GM12865 (cell line): ENCODE measurements around the gene NEO1.

Experiments used
- DNase-seq: peaks from one replicate; pipeline ENCODE4 v3.0.0; 2010; ENCODE audit warnings: low read depth
- H3K4me3 ChIP-seq: 2 replicates; pipeline ENCODE4 v1.5.1; 2011; ENCODE audit warnings: mild to moderate bottlenecking, low read depth, low read length, control low read depth
- CTCF ChIP-seq: IDR thresholded peaks from 2 replicates; pipeline ENCODE4 v1.5.1; 2011; ENCODE audit warnings: low read length, control low read depth, low read depth, inconsistent platforms; ENCODE audit not compliant: insufficient read depth; ENCODE audit errors: missing control alignments

The NEO1 gene

GRCh38 chr15:73010154-73011152 lies 41.8 kb upstream of the NEO1 start:
- DNase-seq, result no peak
- no peak overlapping the region for H3K4me3 ChIP-seq
- TF ChIP-seq CTCF, result no peak

GRCh38 chr15:73014904-73015303 lies 37.4 kb upstream of the NEO1 start:
- no peak for TF ChIP-seq CTCF
- H3K4me3 ChIP-seq, result no peak overlapping the region
- DNase-seq, result no peak

GRCh38 chr15:73015493-73015892 lies 36.8 kb upstream of the NEO1 start:
- H3K4me3 ChIP-seq, result no peak overlapping the region
- DNase-seq, result no peak
- TF ChIP-seq CTCF, result no peak

- TF ChIP-seq CTCF, result no peak
- no peak for DNase-seq
- no peak overlapping the region for H3K4me3 ChIP-seq
Observed at GRCh38 chr15:73017987-73018386, 34.3 kb upstream of the NEO1 start.

DNA sequence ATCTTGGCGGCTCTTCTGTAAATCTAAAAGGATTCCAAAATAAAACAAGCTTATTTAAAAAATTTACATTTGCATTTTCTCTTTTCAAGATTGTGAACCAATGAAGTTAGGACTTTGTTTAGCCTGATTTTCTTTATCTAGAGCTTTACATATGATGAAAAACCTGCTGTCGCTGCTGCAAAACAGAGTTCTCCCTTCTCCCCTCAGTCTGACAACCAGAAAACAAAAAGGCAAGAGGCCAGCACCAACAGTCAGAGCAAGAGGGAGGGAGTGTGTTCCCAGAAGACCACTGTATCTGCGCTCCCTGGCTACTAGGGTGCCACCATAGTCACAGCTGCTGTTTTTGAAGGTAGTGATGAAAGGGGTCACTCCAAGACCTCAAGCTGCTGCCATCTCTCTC lies 33.1 kb upstream of the NEO1 start:
- TF ChIP-seq CTCF, result no peak
- H3K4me3 ChIP-seq, result no peak overlapping the region
- DNase-seq, result no peak

DNA sequence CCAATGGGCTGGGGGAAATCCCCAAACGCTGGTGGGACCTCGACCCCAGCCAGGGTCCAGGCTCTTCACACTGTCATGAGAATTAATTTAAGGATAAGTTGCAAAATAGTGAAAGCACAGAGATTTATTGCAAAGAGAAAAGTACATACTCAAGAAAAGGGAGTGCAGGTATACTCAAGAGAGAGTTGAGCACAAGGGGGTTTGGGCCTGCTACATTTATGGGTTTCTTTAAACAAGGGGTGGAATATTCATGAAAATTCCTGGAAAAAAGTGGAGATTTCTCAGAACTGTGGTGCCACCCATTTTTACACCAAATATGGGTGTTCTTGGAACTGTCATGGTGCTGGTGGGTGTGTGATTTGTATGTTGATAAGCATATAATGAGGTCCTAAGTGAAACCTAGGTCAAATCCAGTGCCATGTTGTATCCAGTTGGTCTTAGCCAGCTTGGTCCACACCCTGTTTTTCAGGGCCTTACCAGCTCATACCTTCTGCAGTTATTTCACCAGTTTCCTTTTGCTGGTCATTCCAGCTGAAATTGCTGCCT lies 32.6 kb upstream of the NEO1 start:
- no peak for TF ChIP-seq CTCF
- no peak overlapping the region for H3K4me3 ChIP-seq
- DNase-seq, result no peak
